Erythroblast (primary cell): ENCODE data around the gene FPR3.
"Not testable (repeated sequence)": the region's sequence is repeated elsewhere in the genome, so short reads cannot be mapped to it uniquely, and the experiment has no call there.

Experiments
- DNase-seq, 2 experiments: peaks; one replicate each; lab custom pipeline; 2025; lab: John Stamatoyannopoulos, UW
- GATA1 ChIP-seq: IDR thresholded peaks from 2 replicates; pipeline ENCODE4 v1.6.1; 2011; ENCODE audit warnings: low read depth, mild to moderate bottlenecking, control low read depth, low read length, moderate library complexity
- POLR2A ChIP-seq: IDR thresholded peaks from 2 replicates; pipeline ENCODE4 v1.6.1; 2011; ENCODE audit warnings: mild to moderate bottlenecking, low read length

FPR3 gene

GRCh38 chr19:51789061-51789795, 5.7 kb upstream of the FPR3 start:
- DNase-seq = no peak
- TF ChIP-seq GATA1 (no peak), POLR2A (no peak)

GRCh38 chr19:51792932-51793331, 2.0 kb upstream of the FPR3 start:
- no peak for DNase-seq
- TF ChIP-seq POLR2A = no peak
- no peak for TF ChIP-seq GATA1

GRCh38 chr19:51793994-51794393, 963 bp upstream of the FPR3 start:
- no peak for TF ChIP-seq GATA1
- TF ChIP-seq POLR2A = no peak
- no peak for DNase-seq

GRCh38 chr19:51796195-51796679, 1.3 kb downstream of the FPR3 start:
- DNase-seq = peak; percentile 63 to 72
- TF ChIP-seq POLR2A (peak; percentile 73), GATA1 (no peak)

- no peak for TF ChIP-seq POLR2A
- no peak for TF ChIP-seq GATA1
- DNase-seq = no peak
Measured at GRCh38 chr19:51797480-51797879, 2.5 kb downstream of the FPR3 start.

- TF ChIP-seq GATA1 (no peak), POLR2A (no peak)
Measured at GRCh38 chr19:51798062-51798461, 3.1 kb downstream of the FPR3 start.

DNA sequence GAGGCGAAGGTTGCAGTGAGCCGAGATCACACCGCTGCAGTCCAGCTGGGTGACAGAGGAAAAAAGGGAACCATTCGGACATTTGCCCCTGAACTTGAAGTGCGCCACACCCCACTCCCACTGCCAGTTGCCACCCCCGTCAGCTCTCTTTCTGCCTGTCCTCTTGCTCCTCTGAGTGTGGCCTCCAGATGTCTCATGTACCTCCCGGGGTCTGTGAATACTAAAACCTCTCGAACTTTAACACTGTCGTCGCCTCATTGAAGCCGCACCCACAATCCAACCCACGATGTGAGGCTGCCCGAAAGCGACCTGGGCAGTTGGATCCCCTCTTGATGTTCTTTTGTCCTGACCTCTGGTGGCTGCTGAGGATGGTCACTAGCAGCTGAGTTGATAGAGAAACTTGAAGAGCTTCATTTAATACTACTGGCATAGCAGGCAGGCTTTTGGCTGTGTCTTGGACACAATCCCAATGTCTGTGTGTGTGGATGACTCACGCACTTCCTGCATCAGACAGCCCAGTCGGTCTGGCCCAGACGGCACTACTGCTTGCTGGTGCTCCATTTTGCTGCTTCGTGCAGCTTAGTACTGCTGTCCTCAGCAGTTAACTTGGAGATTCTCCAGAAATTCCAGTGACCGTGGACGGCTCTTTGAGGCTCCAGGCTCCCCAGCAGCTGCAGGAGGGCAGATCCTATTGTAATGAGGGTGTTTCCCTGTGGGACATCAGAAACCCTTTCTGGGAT, 4.2 kb downstream of the FPR3 start:
- DNase-seq = peak in 1 of 2 experiments; percentile 36
- TF ChIP-seq POLR2A (no peak), GATA1 (no peak)

More at GRCh38 chr19:51798062-51798461, 3.1 kb downstream of the FPR3 start:
- no peak for DNase-seq

GRCh38 chr19:51799774-51800472, 5.0 kb downstream of the FPR3 start:
- TF ChIP-seq POLR2A = no peak
- TF ChIP-seq GATA1 = no peak
- DNase-seq = no peak

DNA sequence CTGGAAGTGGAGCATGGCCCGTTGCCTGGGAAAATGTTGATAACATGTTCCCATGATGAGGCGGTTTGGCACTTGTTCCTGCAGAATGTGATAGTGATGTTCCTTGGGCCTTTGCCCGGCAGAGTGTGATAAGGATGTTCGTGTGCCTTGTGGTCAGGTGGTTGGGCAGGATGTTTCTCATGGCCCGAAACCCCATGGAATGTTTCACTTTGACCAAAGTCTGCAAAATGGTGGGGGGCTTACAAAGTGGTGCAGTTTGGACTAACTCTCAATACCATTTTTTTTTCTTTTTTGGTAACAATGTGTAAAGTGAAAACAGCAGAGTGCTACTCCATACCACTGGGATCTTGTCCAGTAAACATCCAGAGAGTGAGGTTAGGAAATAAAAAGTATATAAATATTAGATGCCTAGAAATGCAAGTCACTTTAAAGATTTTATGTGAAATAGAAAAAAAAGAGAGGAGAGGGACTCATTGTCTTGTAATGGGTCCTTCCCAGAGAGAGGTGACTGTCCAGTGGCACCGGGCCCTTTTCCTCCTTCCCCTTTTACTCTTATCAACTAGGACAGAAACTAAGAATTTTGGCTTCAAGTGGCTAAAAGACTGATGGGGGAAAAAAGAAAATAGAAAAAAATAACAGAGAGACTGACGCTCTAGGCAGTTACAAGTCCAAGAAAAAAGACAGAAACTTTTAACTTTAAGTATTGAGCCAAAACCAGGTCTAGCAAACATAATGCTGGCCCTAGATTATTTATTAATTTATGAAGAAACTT, 5.7 kb downstream of the FPR3 start:
- TF ChIP-seq GATA1 = no peak
- TF ChIP-seq POLR2A = peak; percentile 37
- peak; percentile 70 to 82 for DNase-seq

- TF ChIP-seq GATA1 = no peak
- no peak for DNase-seq
Measured at GRCh38 chr19:51802775-51803174, 7.8 kb downstream of the FPR3 start.

- DNase-seq = no peak
- TF ChIP-seq GATA1 (no peak), POLR2A (no peak)
Measured at GRCh38 chr19:51803519-51803918, 8.6 kb downstream of the FPR3 start.

GRCh38 chr19:51803967-51804366, 9.0 kb downstream of the FPR3 start:
- TF ChIP-seq POLR2A = no peak
- DNase-seq = no peak

DNA sequence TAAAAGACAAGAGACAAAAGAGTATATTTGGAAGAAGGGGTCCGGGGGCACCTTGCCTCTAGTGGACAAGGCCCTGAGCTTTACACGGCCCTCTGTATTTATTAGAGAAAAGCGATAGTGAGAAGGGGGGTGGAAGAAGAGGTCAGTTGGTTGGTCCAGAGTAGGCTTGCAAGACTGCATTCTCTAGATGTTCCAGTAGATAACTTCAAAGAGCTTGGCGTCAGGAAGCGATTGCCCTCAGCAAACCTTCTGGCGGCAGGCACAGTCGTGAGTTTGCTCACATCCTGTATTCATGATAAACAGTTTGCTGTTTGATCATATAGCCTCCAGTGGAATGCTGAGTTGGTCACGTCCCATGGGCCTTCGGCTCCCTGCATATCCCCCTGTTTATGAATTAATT, 9.8 kb downstream of the FPR3 start:
- not testable (repeated sequence) for DNase-seq

DNA sequence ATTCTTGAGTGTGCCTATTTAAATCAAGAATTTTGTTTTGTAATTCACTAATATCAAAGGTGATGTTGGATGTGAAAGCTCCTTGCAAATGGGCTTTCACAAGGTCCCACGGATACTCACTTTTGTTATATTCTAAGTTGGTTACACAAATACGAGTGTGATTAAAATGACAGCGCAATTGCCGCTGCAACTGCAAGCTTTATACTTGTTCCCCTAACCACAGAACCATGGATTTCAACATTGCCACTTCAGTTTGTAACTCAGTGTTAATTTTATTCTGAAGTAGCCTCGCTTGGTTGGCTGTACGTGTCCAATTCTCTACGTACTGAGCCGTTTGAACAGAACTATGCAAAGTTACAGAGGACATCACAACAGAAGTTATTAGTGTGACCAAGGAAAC, 10.4 kb downstream of the FPR3 start:
- not testable (repeated sequence) for DNase-seq

DNA sequence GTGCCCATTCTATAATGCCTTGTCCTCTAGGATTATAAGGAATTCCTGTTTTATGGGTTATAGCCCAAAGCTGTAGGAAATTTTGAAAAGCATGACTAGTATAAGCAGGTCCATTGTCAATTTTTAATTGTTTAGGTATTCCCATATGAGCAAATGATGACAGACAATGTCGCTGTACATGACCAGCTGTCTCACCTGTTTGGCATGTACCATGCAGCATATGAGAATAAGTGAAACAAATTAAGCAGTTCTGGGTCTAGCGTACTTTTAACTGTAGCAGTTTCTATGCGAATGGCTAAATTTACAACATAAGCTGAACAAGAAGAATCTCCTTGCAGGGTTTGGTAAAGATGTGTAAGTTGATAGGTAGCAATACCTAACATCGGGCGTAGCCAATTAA, 11.6 kb downstream of the FPR3 start:
- DNase-seq = not testable (repeated sequence)
